Brain pericyte (primary cell): ENCODE results near the gene DAP3.
A peak's percentile ranks its signal among the peaks of the same experiment; 100 is the strongest.
"Not testable (repeated sequence)": the region's sequence is repeated elsewhere in the genome, so short reads cannot be mapped to it uniquely, and the experiment has no call there.

Experiments
- DNase-seq: peaks from one replicate; pipeline ENCODE4 v3.0.0-alpha.2; 2012; ENCODE audit warnings: low read depth, low spot score

Gene DAP3

DNA sequence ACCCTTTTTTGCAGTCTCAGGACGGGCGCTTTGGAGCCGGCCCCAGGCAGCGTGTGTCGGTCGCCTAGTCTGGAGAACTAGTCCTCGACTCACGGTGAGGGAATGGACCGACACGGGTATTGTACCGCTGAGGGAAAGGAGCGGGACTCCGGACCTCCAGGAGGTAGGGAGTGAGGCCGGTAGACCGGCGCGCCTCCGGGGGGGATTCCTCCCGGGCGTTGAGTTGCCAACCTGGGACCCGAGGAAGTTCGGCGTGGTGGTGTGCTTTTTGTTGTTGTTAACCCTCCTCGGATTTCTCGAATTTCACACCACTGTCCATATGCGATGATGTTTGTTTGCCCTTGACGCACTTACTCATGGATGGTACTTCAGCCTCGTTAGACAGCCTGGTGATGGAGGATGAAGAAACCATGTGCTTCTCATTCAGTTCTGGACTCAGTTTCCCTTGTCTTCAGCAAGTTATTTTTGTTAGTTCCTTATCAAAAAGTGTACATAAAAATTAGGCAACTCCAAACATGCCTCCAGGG lies at the start of gene DAP3:
TSS of gene DAP3 (plus strand) at position 11 of the 527 bp plus-strand sequence. CDS start 20,689 bp downstream, outside the sequence.
- DNase-seq, result not testable (repeated sequence)

- no peak for DNase-seq
Measured at GRCh38 chr1:155640367-155640766, 48.5 kb upstream of the DAP3 start.

GRCh38 chr1:155642559-155643180 lies 46.2 kb upstream of the DAP3 start:
- not testable (repeated sequence) for DNase-seq

DNA sequence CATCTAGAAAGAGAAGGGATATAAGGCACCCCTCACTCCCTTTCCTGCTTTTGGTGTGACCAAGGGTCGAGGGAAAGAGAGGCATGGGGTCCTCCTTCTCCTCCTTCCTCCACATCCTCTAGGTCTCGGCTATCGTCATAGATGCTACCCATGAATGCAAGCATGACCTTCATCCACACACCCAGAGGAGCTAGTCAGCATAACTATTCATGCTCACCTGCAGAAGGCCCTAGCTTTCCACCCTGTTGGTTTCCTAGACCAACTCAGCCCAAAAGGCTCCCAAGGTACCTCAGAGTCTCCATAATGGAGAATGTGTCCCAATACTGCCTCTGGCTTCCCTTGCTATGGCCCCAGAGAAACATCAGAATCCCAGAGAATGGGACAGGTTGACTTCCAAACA lies 45.7 kb upstream of the DAP3 start:
- no peak for DNase-seq

- no peak for DNase-seq
Measured at GRCh38 chr1:155645034-155645598, 43.8 kb upstream of the DAP3 start.

- no peak for DNase-seq
Measured at GRCh38 chr1:155645648-155646047, 43.2 kb upstream of the DAP3 start.

- no peak for DNase-seq
Measured at GRCh38 chr1:155646307-155646706, 42.6 kb upstream of the DAP3 start.

DNA sequence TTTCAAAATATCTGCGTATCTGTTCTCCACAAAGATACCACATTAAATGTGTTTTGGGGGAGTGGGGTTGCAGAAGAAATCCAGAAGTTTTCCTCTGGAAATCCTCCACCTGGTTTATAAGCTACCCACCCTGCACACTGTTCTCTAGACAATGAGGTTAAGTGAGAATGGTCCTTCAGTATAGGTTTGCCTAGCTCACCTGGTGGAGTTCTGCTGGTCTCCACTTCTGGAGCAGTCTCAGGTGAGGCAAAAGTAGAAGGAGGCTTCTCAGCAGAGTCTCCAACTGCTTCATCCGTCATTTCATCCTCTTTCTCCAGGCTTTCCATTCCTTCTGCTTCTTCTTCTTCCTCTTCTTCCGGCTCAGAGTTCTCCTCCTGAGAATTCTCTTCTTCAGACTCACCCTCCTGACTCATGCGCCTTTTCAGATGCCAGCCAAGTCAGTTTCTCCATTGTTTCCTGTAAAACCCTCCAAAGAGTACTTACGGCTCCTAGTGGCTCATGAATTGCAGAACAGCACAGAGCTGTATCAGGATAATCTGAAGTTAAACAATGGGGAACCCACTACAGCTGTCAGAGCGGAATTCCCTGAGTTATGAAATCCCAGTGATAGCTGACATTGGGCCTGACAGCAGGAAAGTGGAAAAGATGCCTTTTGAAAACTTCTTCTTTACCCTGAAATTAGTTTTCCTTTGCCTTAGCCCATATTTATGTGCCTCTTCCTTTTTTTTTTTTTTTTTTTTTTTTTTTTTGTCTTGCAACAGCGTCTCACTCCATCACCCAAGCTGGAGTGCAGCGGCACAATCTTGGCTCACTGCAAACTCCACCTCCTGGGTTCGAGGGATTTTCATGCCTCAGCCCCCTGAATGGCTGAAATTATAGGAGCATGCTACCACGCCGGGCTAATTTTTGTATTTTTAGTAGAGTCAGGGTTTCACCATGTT lies 40.4 kb upstream of the DAP3 start:
- peak; percentile 25 for DNase-seq

GRCh38 chr1:155649676-155650075 lies 39.2 kb upstream of the DAP3 start:
- DNase-seq, result no peak

DNA sequence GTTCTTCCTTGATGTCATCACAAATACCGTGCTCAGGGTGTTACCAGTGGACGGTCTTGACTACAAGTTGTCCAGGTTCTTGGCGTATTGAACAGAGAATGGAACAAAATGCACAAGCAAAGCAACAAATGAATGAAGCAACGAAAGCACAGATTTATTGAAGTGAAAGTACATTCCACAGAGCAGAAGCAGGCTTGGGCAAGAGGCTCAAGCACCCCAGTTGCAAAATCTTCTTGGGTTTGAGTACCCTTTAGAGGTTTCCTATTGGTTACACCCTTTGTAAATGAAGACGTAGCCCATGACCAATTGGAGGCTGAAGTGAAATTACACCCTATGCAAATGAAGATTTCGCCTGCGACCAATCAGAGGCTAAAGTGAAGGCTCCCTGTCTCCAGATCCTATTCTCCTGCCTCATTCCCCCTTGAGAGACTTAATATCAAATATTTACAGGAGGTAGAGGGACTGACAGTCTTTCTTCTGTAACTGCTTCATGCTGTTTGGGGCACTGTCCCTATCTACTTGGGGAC lies 38.6 kb upstream of the DAP3 start:
- DNase-seq, result no peak

GRCh38 chr1:155651861-155652661 lies 36.8 kb upstream of the DAP3 start:
- DNase-seq, result no peak

GRCh38 chr1:155652951-155653350 lies 35.9 kb upstream of the DAP3 start:
- no peak for DNase-seq

GRCh38 chr1:155657463-155657862 lies 31.4 kb upstream of the DAP3 start:
- no peak for DNase-seq

DNA sequence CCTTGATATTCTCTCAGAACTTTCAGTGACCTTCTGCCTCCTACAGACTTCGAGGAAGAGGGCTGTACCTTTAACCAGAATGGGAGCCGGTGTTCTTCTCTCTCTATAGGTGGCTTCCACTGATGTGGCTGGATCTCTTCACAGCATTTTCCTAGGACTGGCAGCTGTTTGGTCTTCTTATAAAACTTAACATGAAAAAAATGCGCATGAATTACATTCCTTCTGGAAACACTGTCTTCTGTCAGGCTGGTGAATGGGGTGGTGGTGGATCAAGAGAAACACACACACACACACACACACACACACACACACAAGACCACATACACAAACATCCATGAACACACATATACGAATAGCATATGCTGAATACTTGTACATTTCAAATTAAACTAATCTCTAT lies 27.7 kb upstream of the DAP3 start:
- not testable (repeated sequence) for DNase-seq

DNA sequence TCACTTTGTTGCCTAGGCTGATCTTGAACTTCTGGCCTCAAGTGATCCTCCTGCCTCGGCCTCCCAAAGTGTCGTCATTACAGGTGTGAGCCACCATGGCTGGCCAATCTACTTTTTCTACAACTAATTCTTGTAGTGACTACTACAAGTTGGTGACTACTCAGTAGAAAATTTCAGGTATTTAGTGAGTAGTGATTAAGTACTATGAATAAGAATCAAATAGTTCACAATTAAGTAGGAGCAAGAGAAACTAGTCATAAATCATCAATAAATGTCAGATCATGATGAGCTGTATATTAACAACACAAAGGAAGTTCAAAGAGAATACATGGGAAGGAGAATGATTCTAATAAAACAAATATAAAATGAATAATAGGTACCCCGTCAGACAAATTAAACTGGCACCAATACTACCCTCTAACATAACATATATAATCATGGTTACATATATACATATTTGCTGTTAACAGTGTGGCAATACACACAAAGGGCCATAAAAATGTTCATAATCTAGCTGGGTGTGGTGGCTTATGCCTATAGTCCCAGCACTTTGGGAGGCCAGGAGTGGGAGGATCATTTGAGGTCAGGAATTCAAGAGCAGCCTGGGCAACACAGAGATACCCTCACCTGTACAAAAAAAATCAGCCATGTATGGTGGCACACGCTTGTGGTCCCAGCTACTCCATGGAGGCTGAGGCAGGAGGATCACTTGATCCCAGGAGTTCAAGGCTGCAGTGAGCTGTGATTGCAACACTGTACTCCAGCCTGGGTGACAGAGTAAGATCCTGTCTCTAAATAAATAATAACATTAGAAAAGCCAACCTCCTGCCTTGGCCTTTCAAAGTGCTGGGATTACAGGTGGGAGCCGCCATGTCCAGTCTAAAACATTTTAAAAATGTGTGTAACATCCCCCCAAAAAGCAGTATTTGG lies 19.4 kb upstream of the DAP3 start:
- no peak for DNase-seq

- no peak for DNase-seq
Measured at GRCh38 chr1:155671750-155672149, 17.1 kb upstream of the DAP3 start.

DNA sequence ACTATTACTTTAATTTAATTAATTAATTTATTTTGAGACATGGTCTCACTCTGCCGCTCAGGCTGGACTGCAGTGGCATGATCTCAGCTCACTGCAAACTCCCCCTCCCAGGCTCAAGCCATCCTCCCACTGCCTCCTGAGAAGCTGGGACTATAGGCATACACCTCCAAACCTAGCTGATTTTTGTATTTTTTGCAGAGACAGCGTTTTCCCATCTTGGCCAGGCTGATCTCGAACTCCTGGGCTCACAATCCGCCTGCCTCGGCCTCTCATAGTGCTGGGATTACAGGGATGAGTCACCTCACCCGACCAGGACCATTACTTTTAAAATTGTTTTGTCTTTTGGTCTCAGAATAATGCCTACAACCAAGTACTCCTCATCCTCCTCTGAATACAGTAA lies 15.9 kb upstream of the DAP3 start:
- no peak for DNase-seq

- no peak for DNase-seq
Measured at GRCh38 chr1:155678027-155678426, 10.9 kb upstream of the DAP3 start.

- DNase-seq, result not testable (repeated sequence)
Measured at GRCh38 chr1:155678992-155679391, 9.9 kb upstream of the DAP3 start.

GRCh38 chr1:155680531-155680930 lies 8.4 kb upstream of the DAP3 start:
- no peak for DNase-seq
